Left lung (tissue), 10 donors: ENCODE data around the gene BICC1. TPM values are rescaled to one million over a fixed set of nuclear protein-coding genes. Genes with fewer than 3 reads are reported as not detected.

Experiments
- ATAC-seq: fragments of 200-7000 bp; cut with Tn5 transposase; one replicate; pipeline ENCODE4 v1.9.1; 2020; ENCODE audit warnings: moderate library complexity
- DNase-seq, 4 donors: peaks; one replicate each; pipeline ENCODE4 v3.0.0-alpha.2; 2013 to 2020
- H3K27ac ChIP-seq, 2 donors: fragments of 200-600 bp; sonication (generic) in 1 of 2; one replicate each; pipeline versions ENCODE4 v1.5.0 to v1.8.0; 2020 to 2021
- H3K27me3 ChIP-seq, 2 donors: fragments of 200-600 bp; sonication (generic) in 1 of 2; one replicate each; pipeline versions ENCODE4 v1.5.0 to v1.8.0; 2020 to 2021
- H3K36me3 ChIP-seq, 2 donors: fragments of 200-600 bp; sonication (generic) in 1 of 2; one replicate each; pipeline versions ENCODE4 v1.5.0 to v1.8.0; 2020 to 2021
- H3K4me1 ChIP-seq, 2 donors: fragments of 200-600 bp; one replicate each; pipeline ENCODE4 v1.8.0; 2021
- H3K4me3 ChIP-seq, 2 donors: fragments of 200-600 bp; sonication (generic) in 1 of 2; one replicate each; pipeline versions ENCODE4 v1.5.0 to v1.8.0; 2020 to 2021; ENCODE audit warnings: mild to moderate bottlenecking in 1 of 2
- H3K9me3 ChIP-seq, 2 donors: fragments of 200-600 bp; sonication (generic) in 1 of 2; one replicate each; pipeline versions ENCODE4 v1.5.0 to v1.8.0; 2020 to 2021
- intact Hi-C, 2 donors: fragments of 100-400 bp; cut with DNase I; formaldehyde crosslinking; loops; one replicate each; pipeline versions ENCODE4 v1.11.2 to v1.14.2; 2022
- polyA plus RNA-seq, 6 donors: library from polyadenylated mRNA; unstranded; fragments of 120-200 nt; gene quantifications; one replicate each; pipeline ENCODE4 v1.2.1, GENCODE V29; 2013; ENCODE audit not compliant: insufficient read length in 6 of 6
- total RNA-seq, 2 donors: library from RNA; stranded (reverse); fragmentation: NEBNext Ultra II Directional; extraction: Animal tissue kit (Norgen Biotek cat#: 25700); gene quantifications; one replicate each; pipeline ENCODE4 v1.2.1, GENCODE V29; 2021
- TF ChIP-seq, protein P1 (sequence below), 2 donors: fragments of 200-600 bp; sonication (generic) in 1 of 2; IDR thresholded peaks; one replicate each; pipeline versions ENCODE4 v1.5.0 to v1.8.0; 2021; ENCODE audit warnings: antibody characterized with exemption in 2 of 2
- donor health status: DM: no; HTN: yes; CAD: no.
- donor health status: DM: no; HTN: no; CAD: no.

BICC1 gene
- total and polyA plus RNA-seq, 8 donors = 10.9 to 47.4 (median 37.1) TPM

DNA sequence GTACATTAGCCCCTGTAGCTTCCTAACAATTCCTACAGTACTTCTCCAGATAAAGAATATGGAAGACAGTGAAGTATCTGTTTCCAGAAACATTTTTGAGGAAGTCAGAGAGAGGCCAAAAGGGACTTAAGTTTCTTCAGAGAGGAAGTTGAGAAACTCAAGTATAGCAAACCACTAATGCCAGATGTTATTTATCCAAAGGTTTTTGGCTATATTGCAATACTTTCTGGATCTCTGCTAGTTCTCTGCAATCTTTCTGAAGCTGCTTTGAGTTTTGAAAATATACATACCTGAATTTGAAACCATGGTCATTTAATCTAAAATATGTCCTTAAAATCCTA lies 64.7 kb downstream of the BICC1 start:
- ATAC-seq = peak; percentile 75
- DNase-seq = peak in 2 of 4 donors; percentile 64 to 80
- Histone ChIP-seq H3K4me3 (no peak overlapping the region), H3K4me1 (peaks cover 13 to 15% of the 10 kb centered on the region in 2 donors), H3K27me3 (no peaks in the 10 kb centered on the region), H3K27ac (peak overlapping the region; percentile 31 to 50), H3K9me3 (no peaks in the 10 kb centered on the region), H3K36me3 (no peaks in the 10 kb centered on the region)
- TF ChIP-seq, protein P1, sequence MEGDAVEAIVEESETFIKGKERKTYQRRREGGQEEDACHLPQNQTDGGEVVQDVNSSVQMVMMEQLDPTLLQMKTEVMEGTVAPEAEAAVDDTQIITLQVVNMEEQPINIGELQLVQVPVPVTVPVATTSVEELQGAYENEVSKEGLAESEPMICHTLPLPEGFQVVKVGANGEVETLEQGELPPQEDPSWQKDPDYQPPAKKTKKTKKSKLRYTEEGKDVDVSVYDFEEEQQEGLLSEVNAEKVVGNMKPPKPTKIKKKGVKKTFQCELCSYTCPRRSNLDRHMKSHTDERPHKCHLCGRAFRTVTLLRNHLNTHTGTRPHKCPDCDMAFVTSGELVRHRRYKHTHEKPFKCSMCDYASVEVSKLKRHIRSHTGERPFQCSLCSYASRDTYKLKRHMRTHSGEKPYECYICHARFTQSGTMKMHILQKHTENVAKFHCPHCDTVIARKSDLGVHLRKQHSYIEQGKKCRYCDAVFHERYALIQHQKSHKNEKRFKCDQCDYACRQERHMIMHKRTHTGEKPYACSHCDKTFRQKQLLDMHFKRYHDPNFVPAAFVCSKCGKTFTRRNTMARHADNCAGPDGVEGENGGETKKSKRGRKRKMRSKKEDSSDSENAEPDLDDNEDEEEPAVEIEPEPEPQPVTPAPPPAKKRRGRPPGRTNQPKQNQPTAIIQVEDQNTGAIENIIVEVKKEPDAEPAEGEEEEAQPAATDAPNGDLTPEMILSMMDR (IDR thresholded peaks at IDR 0.05) = no peak
- intact Hi-C loops = no loop called here

DNA sequence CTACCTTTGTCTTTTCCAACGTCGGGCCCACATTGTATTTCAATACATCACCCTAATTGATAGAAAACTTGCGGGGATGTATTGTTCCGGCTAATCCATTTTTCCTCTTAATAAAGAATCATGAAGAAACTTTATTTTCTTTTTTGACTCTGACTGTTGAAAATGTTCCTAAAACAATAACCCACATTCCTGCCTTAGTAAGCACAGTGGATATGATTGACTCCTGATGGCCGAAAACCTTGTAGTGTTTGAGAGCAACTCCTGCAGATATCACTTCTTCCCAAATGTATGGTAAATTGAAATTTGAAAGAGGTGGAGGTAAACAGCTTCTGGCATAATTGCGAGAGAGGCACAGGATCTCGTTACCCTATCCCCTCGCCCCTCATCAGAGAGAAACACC lies 65.7 kb downstream of the BICC1 start:
- intact Hi-C loops = no loop called here
- ATAC-seq (no peak), DNase-seq (no peak)
- peaks cover 13 to 15% of the 10 kb centered on the region in 2 donors for H3K4me1 ChIP-seq
- no peaks in the 10 kb centered on the region for H3K36me3 ChIP-seq
- no peak overlapping the region for H3K4me3 ChIP-seq
- H3K9me3 ChIP-seq = no peaks in the 10 kb centered on the region
- no peaks in the 10 kb centered on the region for H3K27me3 ChIP-seq
- H3K27ac ChIP-seq = peak overlapping the region; percentile 31 to 50
- TF ChIP-seq, protein P1 (IDR thresholded peaks at IDR 0.05) = no peak

DNA sequence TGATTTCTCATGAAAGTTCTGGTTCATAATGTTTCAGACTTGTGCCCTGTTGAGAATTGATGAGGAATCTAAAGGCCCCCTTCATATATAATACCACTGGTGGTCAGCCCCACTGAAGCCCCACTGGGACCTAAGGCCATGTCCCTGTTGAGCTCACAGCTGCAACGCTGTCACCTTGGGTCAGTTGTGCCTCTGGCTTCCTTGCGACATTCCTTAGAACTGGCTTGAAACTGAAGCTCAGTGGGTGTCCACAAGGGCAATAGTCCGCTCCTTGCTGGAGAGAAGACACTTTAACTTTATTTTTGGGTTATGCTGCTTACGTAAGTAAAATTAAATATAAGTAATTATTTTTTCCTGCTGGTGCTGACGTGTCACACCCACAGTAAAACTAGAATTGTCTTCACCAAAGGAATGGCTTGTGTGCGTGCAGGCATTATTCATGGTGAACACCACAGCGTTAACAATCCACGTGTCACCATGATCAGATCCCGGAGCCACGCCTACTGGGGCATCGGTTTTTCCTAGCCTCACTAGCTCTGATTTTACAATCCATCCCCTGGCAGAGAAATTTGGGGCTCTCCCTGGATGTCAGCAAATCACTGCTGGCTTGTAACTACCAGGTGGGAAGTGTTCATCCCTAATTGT lies 66.5 kb downstream of the BICC1 start:
- peaks cover 13 to 15% of the 10 kb centered on the region in 2 donors for H3K4me1 ChIP-seq
- intact Hi-C loops = no loop called here

DNA sequence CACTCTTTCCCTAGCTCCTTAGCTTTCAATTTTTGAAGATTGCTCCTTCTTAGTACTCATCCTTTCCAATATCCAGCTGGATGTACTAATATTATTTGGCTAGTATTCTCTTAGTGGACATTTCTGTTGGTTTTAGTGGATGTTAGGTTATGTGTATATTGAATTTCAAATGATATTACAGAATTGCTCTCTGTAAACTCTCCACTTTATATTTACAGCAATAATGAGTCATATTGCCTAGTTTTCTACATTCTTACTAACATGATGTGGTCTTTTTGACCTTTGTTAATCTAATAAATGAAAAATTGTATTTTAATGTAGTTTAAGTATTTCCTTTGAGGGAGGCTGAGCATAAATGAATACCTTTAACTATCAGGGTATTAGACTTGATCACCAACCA lies 69.4 kb downstream of the BICC1 start:
- no peak for DNase-seq
- H3K27me3 ChIP-seq = no peaks in the 10 kb centered on the region
- H3K4me3 ChIP-seq = no peak overlapping the region
- TF ChIP-seq, protein P1 (IDR thresholded peaks at IDR 0.05) = no peak
- no peaks in the 10 kb centered on the region for H3K9me3 ChIP-seq
- peaks cover 13 to 21% of the 10 kb centered on the region in 2 donors for H3K4me1 ChIP-seq
- ATAC-seq = no peak
- no peaks in the 10 kb centered on the region for H3K36me3 ChIP-seq
- intact Hi-C loops = no loop called here
- H3K27ac ChIP-seq = no peak overlapping the region

More for the DNA sequence above, 66.5 kb downstream of the BICC1 start:
- TF ChIP-seq, protein P1 (IDR thresholded peaks at IDR 0.05) = no peak
- Histone ChIP-seq H3K4me3 (no peak overlapping the region), H3K36me3 (no peaks in the 10 kb centered on the region), H3K27ac (no peak overlapping the region), H3K27me3 (no peaks in the 10 kb centered on the region), H3K9me3 (no peaks in the 10 kb centered on the region)
- ATAC-seq (no peak), DNase-seq (no peak)

DNA sequence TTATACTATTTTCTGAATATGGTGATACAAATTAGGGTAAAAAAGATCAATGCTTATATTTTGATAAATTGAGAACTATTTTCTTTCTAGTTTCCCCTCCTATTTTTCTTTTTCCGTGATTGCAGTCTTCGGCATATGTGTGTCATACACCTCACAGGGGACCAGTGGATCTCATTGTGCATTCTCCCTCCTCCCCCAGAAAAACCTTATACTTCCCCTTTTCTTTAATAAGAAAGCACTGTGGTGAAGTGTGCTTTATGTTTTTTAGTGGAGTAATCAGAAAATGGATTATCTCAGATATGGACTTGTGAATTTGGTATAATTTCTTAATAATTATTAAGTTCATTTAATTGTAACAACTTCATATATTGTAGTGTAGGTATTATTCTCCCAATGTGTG lies 72.8 kb downstream of the BICC1 start:
- H3K27ac ChIP-seq = no peak overlapping the region
- intact Hi-C loops = no loop called here
- no peak for DNase-seq
- no peaks in the 10 kb centered on the region for H3K27me3 ChIP-seq
- TF ChIP-seq, protein P1 (IDR thresholded peaks at IDR 0.05) = no peak
- peaks cover under 1 to 13% of the 10 kb centered on the region in 2 donors for H3K4me1 ChIP-seq
- H3K9me3 ChIP-seq = no peaks in the 10 kb centered on the region
- H3K36me3 ChIP-seq = no peaks in the 10 kb centered on the region
- H3K4me3 ChIP-seq = no peak overlapping the region
- ATAC-seq = no peak
